HG03520 (cell line): ENCODE measurements around the gene IFNL4.

Experiments used
- ATAC-seq: cut with Tn5 transposase; IDR thresholded peaks from one replicate; pipeline ENCODE4 v1.9.1; 2021; ENCODE audit warnings: mild to moderate bottlenecking, moderate library complexity; ENCODE audit not compliant: unreplicated experiment

IFNL4 gene

DNA sequence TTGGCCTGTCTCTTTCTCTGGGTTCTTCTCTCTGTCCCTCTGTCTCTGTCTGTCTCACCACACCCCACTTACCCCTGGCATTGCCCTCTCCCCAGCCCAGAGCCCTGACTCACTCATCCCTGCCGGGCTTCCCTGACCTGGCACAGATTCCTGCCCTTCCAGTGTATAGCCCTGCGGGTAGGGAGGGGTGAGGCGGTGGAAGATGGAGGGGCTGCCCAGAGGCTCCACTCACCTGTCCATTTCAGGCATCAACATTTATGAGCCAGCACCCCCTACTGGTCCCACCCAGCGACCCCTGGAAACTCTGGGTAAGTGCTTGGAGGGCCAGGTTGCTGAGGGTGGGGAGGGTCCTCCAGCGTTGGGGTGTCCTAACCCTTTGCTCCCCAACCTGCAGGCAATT lies 50.8 kb downstream of the IFNL4 start:
- ATAC-seq: no peak

DNA sequence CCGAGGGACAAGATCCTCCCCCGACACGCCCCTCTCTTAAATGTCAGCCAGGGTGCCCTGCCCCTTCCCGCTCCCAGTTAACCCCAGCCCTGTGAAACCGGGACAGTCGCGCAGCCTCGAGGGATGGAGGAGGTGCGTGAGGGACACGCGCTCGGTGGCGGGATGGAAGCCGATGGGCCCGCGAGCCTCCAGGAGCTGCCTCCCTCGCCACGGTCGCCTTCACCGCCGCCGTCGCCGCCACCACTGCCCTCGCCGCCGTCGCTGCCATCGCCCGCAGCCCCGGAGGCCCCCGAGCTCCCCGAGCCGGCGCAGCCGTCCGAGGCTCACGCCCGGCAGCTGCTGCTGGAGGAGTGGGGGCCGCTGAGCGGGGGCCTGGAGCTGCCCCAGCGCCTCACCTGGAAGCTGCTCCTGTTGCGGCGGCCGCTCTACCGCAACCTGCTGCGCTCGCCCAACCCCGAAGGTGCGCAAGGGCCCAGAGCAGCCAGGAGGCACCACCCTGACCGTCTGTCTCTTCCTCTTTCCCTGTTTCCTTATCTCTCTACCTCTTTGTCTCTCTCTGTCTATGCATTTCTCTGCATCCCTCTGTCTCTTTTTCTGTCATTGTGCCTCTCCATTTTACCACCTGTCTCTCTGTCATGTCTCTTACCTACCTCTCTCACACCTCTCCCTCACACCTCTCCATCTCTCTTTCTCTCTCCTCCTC lies 51.6 kb downstream of the IFNL4 start, which contains the start of gene NCCRP1:
Gene NCCRP1 (plus strand): TSS at position 105 of the 703 bp plus-strand sequence. CDS start 19 bp downstream, at position 124.
- no peak for ATAC-seq

DNA sequence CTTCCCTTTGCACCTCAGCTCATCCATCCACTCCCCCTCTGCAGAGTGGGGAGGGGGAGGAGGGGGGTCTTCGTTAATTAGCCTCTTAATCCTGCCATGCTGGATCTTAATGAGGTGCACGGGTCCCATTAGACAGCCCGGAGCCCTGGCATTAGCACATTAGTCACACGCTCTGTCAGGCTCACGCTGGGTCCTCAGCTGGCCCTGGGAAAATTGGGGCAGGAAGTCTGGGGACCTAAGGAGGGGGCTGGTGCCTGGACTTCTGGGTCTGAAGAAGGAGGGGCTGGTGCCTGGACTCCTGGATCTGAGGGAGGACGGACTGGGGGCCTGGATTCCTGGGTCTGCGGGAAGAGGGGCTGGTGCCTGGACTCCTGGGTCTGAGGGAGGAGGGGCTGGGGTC lies 52.3 kb downstream of the IFNL4 start:
- no peak for ATAC-seq
